Cortex of kidney (tissue), 1 donor: Measurements from ENCODE around the gene ASCC1.

ENCODE experiments used
- DNase-seq: peaks from one replicate; lab custom pipeline; 2025; lab: John Stamatoyannopoulos, UW

Gene ASCC1

DNA sequence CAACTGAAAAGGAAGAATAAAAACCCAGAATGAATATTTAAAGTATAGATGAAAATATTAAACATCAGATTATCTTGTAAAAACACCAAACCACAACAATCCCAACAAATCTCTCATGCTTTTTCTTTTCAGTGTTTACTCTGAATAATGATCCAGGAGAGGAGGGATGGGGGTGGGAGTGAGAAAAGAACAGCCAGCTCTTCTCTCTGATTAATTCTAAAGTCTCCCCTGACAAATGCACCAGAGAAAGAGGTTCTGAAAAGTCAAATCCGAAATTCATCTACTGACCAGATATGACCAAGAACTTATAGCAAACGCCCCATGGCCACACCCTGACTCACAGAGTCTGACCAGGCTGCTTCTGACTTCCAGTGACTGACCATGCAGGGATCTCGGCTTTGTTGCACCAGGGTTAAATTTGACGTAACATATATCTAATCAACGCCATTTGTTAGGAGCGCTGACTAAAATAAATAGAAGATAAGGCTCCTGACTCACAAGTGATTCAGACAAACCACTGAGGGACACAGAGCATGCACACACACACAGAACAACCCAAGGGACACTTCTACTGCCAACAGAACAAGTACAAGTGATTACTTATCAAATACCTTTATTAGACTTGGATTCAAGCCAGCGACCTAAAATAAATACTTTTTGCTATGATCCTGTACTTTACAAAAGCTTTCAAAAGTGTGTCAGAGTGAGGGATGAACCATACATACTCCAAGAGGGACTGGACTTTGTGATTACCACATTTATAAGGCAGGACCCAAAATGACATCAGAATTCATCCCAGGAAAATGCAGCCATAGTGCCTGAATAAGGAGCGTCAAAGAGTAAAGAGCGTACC is 118.4 kb downstream of the ASCC1 start:
- no peak for DNase-seq

- DNase-seq, result no peak
Measured at GRCh38 chr10:72096115-72097000, 119.7 kb downstream of the ASCC1 start.

DNA sequence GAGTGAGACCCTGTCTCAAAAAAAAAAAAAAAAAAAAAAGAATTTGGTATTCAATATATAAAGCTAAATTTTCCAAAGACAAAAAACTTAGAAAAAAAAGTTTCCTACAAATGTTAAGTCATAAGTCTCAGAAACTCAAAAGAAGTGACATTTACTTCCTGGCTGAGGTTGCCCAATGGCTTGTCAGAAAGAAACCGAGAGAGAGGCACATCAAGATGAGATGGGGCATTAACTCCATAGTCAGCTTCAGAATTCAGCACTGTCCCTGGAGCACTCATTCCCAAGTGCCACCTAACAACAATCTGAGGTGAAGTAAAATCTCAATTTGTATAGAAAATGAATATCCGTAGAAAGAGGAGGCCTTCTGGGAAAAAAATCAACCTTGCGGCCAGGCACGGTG is 120.9 kb downstream of the ASCC1 start:
- DNase-seq, result no peak

- no peak for DNase-seq
Measured at GRCh38 chr10:72094574-72094973, 121.5 kb downstream of the ASCC1 start.

GRCh38 chr10:72093450-72093849 is 122.6 kb downstream of the ASCC1 start:
- DNase-seq, result no peak

DNA sequence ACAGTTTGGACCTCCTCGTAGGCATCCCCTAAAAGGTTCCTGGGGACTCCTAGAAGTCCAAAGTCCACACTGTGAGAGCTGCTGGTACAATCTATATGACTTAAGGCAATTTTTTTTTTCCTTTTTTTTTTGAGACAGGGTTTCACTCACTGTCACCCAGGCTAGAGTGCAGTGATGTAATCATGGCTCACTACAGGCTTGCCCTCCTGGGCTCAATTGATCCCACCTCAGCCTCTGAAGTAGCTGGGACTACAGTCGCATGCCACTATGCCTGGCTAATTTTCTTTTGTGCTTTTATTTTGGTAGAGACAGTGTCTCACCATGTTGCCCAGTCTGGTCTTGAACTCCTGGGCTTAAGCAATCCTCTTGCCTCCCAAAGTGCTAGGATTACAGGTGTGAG is 123.1 kb downstream of the ASCC1 start:
- no peak for DNase-seq

DNA sequence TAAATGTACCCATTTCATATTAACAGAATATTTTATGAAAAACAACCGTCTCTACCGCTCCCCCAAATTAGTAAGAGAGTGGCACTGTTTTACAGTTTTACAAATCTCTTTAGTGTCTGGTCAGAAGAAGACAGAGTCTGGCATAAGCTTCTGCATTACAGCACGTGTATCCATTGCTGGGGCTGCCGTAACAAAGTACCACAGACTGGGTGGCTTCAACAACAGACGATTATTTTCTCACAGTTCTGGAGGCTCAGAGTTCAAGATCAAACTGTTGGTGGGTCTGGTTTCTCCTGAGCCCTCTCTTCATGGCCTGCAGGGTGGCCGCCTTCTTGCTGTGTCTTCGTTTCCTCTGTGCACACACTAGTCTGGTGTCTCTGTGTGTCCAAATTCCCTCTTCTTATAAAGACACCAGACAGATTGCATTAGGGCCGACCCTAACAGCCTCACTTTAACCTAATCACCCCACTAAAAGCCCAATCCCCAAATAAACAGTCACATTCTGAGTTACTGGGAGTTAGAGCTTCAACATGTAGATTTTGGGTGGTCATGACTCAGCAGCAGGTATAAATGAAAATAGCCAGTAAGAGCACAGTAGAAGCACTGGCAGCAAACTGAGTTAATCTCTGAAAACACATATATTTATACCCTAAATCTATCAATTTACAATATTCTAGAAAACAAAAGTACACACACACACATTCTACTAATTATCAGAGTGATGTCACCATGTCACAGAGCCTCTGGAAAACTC is 123.7 kb downstream of the ASCC1 start:
- DNase-seq, result no peak

DNA sequence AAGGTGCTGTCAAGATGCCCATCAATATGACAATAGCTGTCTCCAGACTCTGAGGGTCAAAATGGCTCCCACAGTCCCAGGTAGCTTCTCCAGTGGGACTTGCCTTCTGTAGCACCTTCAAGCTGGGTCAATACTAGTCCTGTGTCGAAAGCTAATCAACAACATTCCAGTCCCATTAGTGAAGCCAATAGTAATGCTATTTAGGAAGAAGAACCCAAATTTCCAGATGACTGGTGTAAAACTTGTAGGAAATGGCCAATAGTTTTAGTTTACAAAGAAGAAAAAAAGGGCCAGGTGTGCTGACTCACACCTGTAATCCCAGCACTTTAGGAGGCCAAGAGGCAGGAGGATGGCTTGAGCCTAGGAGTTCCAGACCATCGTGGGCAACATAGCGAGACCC is 125.8 kb downstream of the ASCC1 start:
- DNase-seq, result no peak

GRCh38 chr10:72089618-72090017 is 126.5 kb downstream of the ASCC1 start:
- DNase-seq, result no peak

DNA sequence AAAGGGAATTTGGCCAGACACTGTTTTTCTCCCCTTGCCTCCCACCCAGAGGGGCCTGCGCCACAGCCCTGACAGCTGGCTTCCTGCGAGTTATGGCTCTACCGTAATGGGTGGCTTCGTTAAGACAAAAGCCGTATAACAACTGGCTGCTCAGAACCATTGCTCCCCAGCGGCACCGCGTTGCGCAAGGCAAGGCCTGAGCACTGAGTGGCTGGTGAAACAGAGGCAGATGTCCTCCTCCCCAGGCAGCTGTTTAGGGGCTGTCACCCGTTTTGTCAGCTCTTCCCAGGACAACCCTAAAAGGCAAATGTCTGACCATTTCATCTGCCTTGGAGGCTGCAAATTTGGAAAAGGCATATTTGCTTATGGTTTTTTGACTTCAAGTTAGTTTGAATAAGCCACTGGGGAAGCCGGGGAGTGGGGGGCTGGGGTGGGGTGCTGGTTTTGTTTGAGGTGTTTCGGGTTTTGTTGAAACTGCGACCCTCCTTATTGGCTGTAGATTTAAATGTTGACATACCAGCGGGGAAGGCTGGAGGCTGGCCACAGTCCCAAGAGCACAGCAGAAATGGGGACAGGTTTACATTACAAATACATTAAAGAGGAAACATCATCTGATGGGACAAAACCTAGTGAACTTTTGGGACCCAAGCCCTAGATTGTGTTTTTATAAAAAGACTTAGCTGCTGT is 127.0 kb downstream of the ASCC1 start:
- DNase-seq, result no peak

- DNase-seq, result no peak
Measured at GRCh38 chr10:72087969-72088888, 127.8 kb downstream of the ASCC1 start, which contains the start of gene SPOCK2. TSS of gene SPOCK2 (minus strand) at chr10:72088551. CDS start at chr10:72088328, 223 bp downstream.

GRCh38 chr10:72087392-72087968 is 128.6 kb downstream of the ASCC1 start:
- DNase-seq, result no peak

- DNase-seq, result no peak
Measured at GRCh38 chr10:72086466-72087391, 129.3 kb downstream of the ASCC1 start.

DNA sequence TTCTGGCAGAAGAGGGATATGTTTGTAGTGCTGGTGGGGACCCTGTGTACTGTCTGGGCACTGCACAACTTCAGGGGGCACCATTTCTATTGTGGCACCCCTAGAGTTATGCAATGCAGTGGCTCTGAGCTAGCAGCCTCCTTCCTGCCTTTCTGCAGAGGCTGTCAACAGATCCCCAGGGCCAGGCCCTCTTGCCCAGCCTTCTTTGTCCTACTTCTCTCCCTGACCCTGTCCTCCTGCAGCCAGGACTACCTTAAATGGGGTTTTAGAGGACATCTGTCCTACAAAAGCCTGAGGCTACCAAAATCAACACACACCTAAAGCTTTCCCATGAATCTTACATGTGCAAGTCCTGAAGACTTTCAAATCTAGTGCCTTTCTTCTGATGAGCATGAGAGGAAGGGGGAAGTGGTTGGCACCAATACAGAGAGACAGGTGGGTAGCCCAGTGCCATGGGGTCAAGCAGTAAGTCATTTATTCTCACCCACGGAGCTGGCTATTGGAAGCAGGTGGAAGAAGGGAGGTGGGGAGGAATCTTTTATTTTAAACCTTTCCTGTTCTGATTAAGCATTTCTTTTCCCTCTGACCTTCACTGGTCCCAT is 130.1 kb downstream of the ASCC1 start:
- DNase-seq, result no peak

DNA sequence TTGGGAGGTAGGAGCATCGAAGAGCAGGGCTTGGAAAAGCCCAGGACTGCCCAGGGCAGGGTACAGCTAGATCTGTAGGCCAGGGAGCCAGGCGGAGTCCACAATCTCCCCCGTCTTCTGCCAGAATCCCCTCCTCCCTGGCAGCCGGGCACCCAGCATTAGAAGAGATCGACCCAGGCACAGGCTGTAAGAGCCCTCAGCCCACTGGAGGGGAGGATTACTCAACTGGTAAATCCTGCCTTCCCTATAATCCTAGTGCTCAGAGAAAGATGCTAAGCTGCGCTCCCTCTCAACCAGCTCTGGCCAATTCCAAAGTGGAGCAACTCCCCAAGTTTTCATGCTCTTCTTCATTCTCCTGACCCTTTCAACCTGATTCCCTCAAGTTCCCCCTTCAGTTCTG is 130.9 kb downstream of the ASCC1 start:
- DNase-seq, result no peak

- DNase-seq, result no peak
Measured at GRCh38 chr10:72083790-72084459, 132.2 kb downstream of the ASCC1 start.

GRCh38 chr10:72082856-72083789 is 133.0 kb downstream of the ASCC1 start:
- no peak for DNase-seq
